ENCODE results near the gene TRIM38. TPM values are rescaled to one million over a fixed set of nuclear protein-coding genes. Genes with fewer than 3 reads are reported as not detected.

TRIM38 gene
- total and polyA plus RNA-seq, 2 of the 13 experiments (the other 11 are each of a cell fraction or from before 2014, with no cell fraction given): 2.5 to 3.1 TPM

DNA sequence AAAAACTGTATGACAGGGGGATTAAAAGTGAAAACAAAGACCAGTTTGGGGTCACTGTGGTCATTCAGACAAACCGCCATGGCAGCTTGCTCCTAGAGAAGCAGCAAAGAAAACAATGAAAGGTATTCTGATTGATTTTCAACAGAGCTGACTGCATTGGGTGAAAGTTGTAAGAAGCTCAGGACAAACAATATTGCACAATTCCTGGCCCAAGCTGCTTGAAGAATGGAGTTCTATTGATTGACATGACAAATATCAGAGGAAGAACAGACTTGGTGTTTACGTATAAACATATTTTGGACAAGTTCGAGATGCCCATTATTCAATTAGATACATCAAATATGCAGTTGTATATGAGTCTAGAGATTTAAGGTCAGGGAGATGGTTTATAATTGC is 62.0 kb downstream of the TRIM38 start (continued):
- TF ChIP-seq HOXD1 (CRISPR knock-in tag; IDR thresholded peaks at IDR 0.05): no peak
- peak; percentile 46; the same call in 1 of the 2 replicates for TF ChIP-seq ONECUT2 (CRISPR knock-in tag; IDR thresholded peaks at IDR 0.05)
- no peak for TF ChIP-seq FLYWCH1 (CRISPR knock-in tag; IDR thresholded peaks at IDR 0.05)
- TF ChIP-seq ZFP36L2 (CRISPR knock-in tag; IDR thresholded peaks at IDR 0.05): no peak
- TF ChIP-seq, protein P1, sequence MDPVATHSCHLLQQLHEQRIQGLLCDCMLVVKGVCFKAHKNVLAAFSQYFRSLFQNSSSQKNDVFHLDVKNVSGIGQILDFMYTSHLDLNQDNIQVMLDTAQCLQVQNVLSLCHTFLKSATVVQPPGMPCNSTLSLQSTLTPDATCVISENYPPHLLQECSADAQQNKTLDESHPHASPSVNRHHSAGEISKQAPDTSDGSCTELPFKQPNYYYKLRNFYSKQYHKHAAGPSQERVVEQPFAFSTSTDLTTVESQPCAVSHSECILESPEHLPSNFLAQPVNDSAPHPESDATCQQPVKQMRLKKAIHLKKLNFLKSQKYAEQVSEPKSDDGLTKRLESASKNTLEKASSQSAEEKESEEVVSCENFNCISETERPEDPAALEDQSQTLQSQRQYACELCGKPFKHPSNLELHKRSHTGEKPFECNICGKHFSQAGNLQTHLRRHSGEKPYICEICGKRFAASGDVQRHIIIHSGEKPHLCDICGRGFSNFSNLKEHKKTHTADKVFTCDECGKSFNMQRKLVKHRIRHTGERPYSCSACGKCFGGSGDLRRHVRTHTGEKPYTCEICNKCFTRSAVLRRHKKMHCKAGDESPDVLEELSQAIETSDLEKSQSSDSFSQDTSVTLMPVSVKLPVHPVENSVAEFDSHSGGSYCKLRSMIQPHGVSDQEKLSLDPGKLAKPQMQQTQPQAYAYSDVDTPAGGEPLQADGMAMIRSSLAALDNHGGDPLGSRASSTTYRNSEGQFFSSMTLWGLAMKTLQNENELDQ (CRISPR knock-in tag; IDR thresholded peaks at IDR 0.05; ENCODE audit: borderline replicate concordance): no peak
- TF ChIP-seq E2F1 (CRISPR knock-in tag; IDR thresholded peaks at IDR 0.05): no peak
- no peak for TF ChIP-seq ARHGAP35 (CRISPR knock-in tag; IDR thresholded peaks at IDR 0.05; ENCODE audit: borderline replicate concordance)
- TF ChIP-seq SOX5 (CRISPR knock-in tag; IDR thresholded peaks at IDR 0.05; ENCODE audit: borderline replicate concordance): peak; percentile 70; the same call in 1 of the 2 replicates
- TF ChIP-seq ZNF280B (CRISPR knock-in tag; IDR thresholded peaks at IDR 0.05; ENCODE audit: borderline replicate concordance): no peak
- TF ChIP-seq PRPF4 (IDR thresholded peaks at IDR 0.05; ENCODE audit: low read depth, low read length, poor library complexity, severe bottlenecking): no peak
- TF ChIP-seq TFE3 (CRISPR knock-in tag; IDR thresholded peaks at IDR 0.05): no peak
- no peak for TF ChIP-seq NCOR1 (IDR thresholded peaks at IDR 0.05; ENCODE audit: borderline replicate concordance, low read length)
- no peak for TF ChIP-seq ZMAT3 (CRISPR knock-in tag; conservative IDR thresholded peaks at IDR 0.05)
- TF ChIP-seq TP53 (CRISPR knock-in tag; conservative IDR thresholded peaks at IDR 0.05): no peak
- TF ChIP-seq, protein P2, sequence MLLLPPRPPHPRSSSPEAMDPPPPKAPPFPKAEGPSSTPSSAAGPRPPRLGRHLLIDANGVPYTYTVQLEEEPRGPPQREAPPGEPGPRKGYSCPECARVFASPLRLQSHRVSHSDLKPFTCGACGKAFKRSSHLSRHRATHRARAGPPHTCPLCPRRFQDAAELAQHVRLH (CRISPR knock-in tag; IDR thresholded peaks at IDR 0.05; ENCODE audit: borderline replicate concordance, low read depth): no peak
- no peak for TF ChIP-seq TCF12 (IDR thresholded peaks at IDR 0.05)
- no peak for TF ChIP-seq TCF12 (CRISPR knock-in tag; IDR thresholded peaks at IDR 0.05)
- no peak for TF ChIP-seq ZNF879 (CRISPR knock-in tag; IDR thresholded peaks at IDR 0.05)
- TF ChIP-seq MBD4 (IDR thresholded peaks at IDR 0.05; ENCODE audit: borderline replicate concordance, low read length): no peak
- TF ChIP-seq ARNTL (CRISPR knock-in tag; IDR thresholded peaks at IDR 0.05): no peak
- TF ChIP-seq NONO (IDR thresholded peaks at IDR 0.05): no peak
- TF ChIP-seq NONO (CRISPR knock-in tag; conservative IDR thresholded peaks at IDR 0.05): no peak
- TF ChIP-seq CAMTA2 (CRISPR knock-in tag; IDR thresholded peaks at IDR 0.05; ENCODE audit: borderline replicate concordance): no peak
- TF ChIP-seq ADNP (CRISPR knock-in tag; IDR thresholded peaks at IDR 0.05): no peak
- no peak for TF ChIP-seq PHB2 (IDR thresholded peaks at IDR 0.05; ENCODE audit: partially characterized antibody)
- TF ChIP-seq KLF12 (CRISPR knock-in tag; IDR thresholded peaks at IDR 0.05; ENCODE audit: borderline replicate concordance): no peak
- TF ChIP-seq FOXP1 (IDR thresholded peaks at IDR 0.05): no peak
- peak; percentile 76 for TF ChIP-seq FOXP1 (CRISPR knock-in tag; IDR thresholded peaks at IDR 0.05)
- no peak for TF ChIP-seq ZNF3 (CRISPR knock-in tag; IDR thresholded peaks at IDR 0.05)
